Femur (tissue), 1 donor: Measurements from ENCODE around the gene CFAP54.

Experiments used
- DNase-seq: peaks from one replicate; pipeline ENCODE4 v3.0.0-alpha.2; 2017

CFAP54 gene

GRCh38 chr12:96901175-96901574, 411.8 kb downstream of the CFAP54 start:
- DNase-seq: no peak

- DNase-seq: no peak
Measured at GRCh38 chr12:96902076-96902475, 412.7 kb downstream of the CFAP54 start.

GRCh38 chr12:96906498-96906848, 417.1 kb downstream of the CFAP54 start:
- DNase-seq: no peak

DNA sequence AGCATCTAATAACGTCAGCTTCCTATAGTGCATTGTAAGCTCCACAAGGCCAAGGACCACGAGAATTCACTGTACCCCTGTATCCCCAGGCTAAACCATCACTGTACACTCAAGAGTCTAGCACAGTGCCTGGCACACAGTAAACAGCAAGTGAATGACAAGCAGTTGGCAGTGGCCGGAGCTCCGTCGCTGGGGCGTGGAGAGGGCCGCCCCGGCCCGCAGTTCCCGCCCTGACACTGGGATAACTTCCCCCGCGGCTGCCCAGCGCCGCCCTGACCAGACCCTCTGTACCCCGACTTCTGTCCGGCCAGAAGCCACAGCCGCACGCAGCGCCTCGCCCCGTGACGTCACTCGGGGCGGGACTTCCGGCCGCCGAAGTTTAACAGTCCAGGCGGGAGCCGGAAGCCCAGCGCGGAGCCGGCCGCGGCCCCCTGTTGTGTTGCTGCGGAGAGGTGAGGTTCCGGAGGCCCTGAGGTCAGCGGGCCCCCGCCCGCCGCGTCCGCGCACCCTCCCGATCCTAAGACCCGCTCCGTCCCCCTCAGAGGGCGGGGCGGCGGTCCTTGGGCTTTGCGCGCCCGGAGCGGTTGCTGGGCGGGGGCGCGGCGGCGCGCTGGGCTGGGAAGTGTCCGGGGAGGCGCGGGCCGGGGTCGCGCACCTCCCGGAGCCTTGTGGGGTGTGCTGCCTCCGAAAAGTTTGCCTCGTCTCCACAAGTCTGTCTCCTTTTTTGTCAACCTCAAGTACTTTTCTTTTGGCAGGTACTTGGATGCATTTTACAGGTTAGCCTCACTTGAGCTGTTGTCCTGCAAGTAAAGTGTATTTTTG, 417.7 kb downstream of the CFAP54 start, which contains the start of gene NEDD1:
Gene NEDD1, plus strand, starts transcription at position 409 of the 822 bp plus-strand sequence. CDS start 2,503 bp downstream, outside the sequence.
- DNase-seq: peak; percentile 91

DNA sequence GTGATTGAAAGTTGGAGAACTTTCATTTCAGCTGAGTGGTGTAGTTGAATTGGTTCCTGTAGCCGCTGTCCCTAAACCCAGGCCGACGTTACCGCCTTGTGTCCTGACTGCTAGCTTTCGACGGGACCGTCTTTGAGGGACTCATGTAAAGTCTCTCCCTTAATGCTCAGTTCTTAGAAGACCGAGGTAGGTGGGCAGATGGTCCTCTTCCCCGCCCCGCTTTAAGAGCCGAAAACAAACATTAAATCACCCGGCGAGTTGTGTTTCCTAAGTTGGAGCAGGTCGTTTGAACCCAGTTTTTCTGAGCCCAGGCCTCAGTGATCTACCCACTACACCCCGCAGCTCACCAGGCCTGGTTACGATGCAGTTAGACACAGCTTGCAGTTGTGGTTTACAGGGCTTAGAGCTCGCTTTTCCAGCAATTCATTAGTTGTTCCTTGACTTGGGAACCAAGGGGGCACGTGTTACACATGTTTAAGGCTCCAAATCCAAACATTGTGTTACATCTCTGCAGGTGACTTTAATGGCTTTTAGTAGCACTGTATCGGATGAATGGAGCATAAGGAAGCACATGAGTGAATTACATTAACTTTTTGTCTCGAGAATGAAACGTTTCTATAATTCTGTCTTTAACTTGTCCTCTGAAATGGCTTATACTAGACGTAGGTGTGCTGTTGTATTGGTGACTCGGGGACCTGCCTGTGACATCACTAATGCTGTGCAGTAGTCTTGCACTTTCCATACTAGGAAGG, 418.5 kb downstream of the CFAP54 start:
- peak; percentile 30 for DNase-seq

GRCh38 chr12:96908423-96908675, 419.0 kb downstream of the CFAP54 start:
- no peak for DNase-seq

GRCh38 chr12:96912261-96912660, 422.9 kb downstream of the CFAP54 start:
- no peak for DNase-seq

DNA sequence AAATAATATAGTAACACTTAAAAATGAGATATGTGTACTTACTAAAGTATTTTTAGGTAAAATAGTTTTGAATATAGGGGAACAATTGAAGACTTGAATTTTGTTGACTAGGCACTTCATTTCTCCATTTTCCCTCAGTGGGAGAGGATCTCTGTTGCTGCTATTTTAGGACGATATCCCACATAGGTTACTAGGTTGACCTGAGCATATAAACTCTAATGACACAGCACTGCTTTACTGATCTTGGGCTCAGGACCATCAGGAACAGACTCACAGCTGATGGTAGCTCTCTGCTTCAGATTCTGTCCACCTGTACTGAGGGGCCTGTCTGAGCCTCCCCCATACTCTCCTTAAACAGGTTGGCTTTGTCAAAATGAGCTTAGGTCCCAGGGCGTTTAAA, 423.6 kb downstream of the CFAP54 start:
- DNase-seq: no peak

- DNase-seq: no peak
Measured at GRCh38 chr12:96919510-96920210, 430.3 kb downstream of the CFAP54 start.
